Loucy (cell line): ENCODE measurements around the gene PANK2.
A peak's percentile ranks its signal among the peaks of the same experiment; 100 is the strongest.

ENCODE experiments used
- H2AFZ ChIP-seq: fragments of 200-600 bp; sonication (generic); 2 replicates; pipeline ENCODE4 v1.6.0; 2016; ENCODE audit warnings: antibody characterized with exemption, mild to moderate bottlenecking, low read length, moderate library complexity
- H3F3A ChIP-seq: fragments of 200-600 bp; 2 replicates; pipeline ENCODE4 v1.6.0; 2016; ENCODE audit warnings: antibody characterized with exemption, low read depth, mild to moderate bottlenecking
- H3K27me3 ChIP-seq: fragments of 200-600 bp; sonication (generic); 2 replicates; pipeline ENCODE4 v1.6.1; 2014; ENCODE audit warnings: low read length, mild to moderate bottlenecking; ENCODE audit not compliant: insufficient read depth, poor library complexity, severe bottlenecking
- H3K36me3 ChIP-seq: fragments of 200-600 bp; sonication (generic); 2 replicates; pipeline ENCODE4 v1.6.1; 2016; ENCODE audit warnings: low read length; ENCODE audit not compliant: insufficient read depth
- H3K4me1 ChIP-seq: fragments of 200-600 bp; sonication (generic); 2 replicates; pipeline ENCODE4 v1.5.1; 2014; ENCODE audit warnings: low read length, mild to moderate bottlenecking; ENCODE audit not compliant: insufficient read depth, poor library complexity, severe bottlenecking
- H3K4me2 ChIP-seq: fragments of 200-600 bp; sonication (generic); 2 replicates; pipeline ENCODE4 v1.6.0; 2014; ENCODE audit warnings: antibody characterized with exemption, low read length, low read depth, mild to moderate bottlenecking; ENCODE audit not compliant: poor library complexity, severe bottlenecking
- H3K4me3 ChIP-seq: fragments of 200-600 bp; sonication (generic); 2 replicates; pipeline ENCODE4 v1.5.1; 2014; ENCODE audit warnings: low read length, mild to moderate bottlenecking, mixed read lengths; ENCODE audit not compliant: poor library complexity, severe bottlenecking
- H3K79me2 ChIP-seq: fragments of 200-600 bp; sonication (generic); 2 replicates; pipeline ENCODE4 v1.6.1; 2014; ENCODE audit warnings: low read length; ENCODE audit not compliant: insufficient read depth
- H3K9ac ChIP-seq: fragments of 200-600 bp; sonication (generic); 2 replicates; pipeline ENCODE4 v1.6.0; 2014; ENCODE audit warnings: mild to moderate bottlenecking, low read depth, low read length, moderate library complexity; ENCODE audit not compliant: poor library complexity, severe bottlenecking
- H3K9me2 ChIP-seq: fragments of 200-600 bp; sonication (generic); replicated peaks from 2 replicates; pipeline ENCODE4 v1.6.1; 2016; ENCODE audit warnings: low read depth, low read length, mixed read lengths
- H3K9me3 ChIP-seq: fragments of 200-600 bp; sonication (generic); 2 replicates; pipeline ENCODE4 v1.6.1; 2014; ENCODE audit warnings: mild to moderate bottlenecking, antibody characterized with exemption, low read length, low read depth; ENCODE audit not compliant: insufficient read depth
- H4K20me1 ChIP-seq: fragments of 200-600 bp; sonication (generic); 2 replicates; pipeline ENCODE4 v1.6.0; 2014; ENCODE audit warnings: antibody characterized with exemption, low read length, mild to moderate bottlenecking; ENCODE audit not compliant: insufficient read depth, poor library complexity, severe bottlenecking
- EZH2phosphoT487 ChIP-seq: fragments of 200-600 bp; IDR thresholded peaks from 2 replicates; pipeline ENCODE4 v1.6.1; 2018; ENCODE audit warnings: antibody characterized with exemption, mild to moderate bottlenecking, moderate library complexity, borderline replicate concordance
- TF ChIP-seq, protein P1 (sequence below): fragments of 200-600 bp; sonication (generic); conservative IDR thresholded peaks from 2 replicates; pipeline ENCODE4 v1.5.1; 2014; ENCODE audit warnings: mild to moderate bottlenecking, antibody characterized with exemption, low read length

The PANK2 gene

GRCh38 chr20:3932277-3932676, 43.1 kb downstream of the PANK2 start:
- Histone ChIP-seq H3K9me2 (no peaks in the 10 kb centered on the region), H3K36me3 (peaks cover 29% of the 10 kb centered on the region; the same call in 1 of the 2 replicates), H3F3A (peaks cover 4% of the 10 kb centered on the region; the same call in 1 of the 2 replicates), H4K20me1 (no peaks in the 10 kb centered on the region), H3K79me2 (no peaks in the 10 kb centered on the region), H3K4me1 (peaks cover 18% of the 10 kb centered on the region), H3K9ac (peak overlapping the region; percentile 60), H3K27me3 (no peaks in the 10 kb centered on the region), H2AFZ (peak overlapping the region; percentile 42; the same call in 1 of the 2 replicates), H3K9me3 (no peaks in the 10 kb centered on the region), H3K4me3 (peak overlapping the region; percentile 55), H3K4me2 (peak overlapping the region; percentile 70)
- no peak for TF ChIP-seq EZH2phosphoT487
- TF ChIP-seq, protein P1, sequence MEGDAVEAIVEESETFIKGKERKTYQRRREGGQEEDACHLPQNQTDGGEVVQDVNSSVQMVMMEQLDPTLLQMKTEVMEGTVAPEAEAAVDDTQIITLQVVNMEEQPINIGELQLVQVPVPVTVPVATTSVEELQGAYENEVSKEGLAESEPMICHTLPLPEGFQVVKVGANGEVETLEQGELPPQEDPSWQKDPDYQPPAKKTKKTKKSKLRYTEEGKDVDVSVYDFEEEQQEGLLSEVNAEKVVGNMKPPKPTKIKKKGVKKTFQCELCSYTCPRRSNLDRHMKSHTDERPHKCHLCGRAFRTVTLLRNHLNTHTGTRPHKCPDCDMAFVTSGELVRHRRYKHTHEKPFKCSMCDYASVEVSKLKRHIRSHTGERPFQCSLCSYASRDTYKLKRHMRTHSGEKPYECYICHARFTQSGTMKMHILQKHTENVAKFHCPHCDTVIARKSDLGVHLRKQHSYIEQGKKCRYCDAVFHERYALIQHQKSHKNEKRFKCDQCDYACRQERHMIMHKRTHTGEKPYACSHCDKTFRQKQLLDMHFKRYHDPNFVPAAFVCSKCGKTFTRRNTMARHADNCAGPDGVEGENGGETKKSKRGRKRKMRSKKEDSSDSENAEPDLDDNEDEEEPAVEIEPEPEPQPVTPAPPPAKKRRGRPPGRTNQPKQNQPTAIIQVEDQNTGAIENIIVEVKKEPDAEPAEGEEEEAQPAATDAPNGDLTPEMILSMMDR: no peak

DNA sequence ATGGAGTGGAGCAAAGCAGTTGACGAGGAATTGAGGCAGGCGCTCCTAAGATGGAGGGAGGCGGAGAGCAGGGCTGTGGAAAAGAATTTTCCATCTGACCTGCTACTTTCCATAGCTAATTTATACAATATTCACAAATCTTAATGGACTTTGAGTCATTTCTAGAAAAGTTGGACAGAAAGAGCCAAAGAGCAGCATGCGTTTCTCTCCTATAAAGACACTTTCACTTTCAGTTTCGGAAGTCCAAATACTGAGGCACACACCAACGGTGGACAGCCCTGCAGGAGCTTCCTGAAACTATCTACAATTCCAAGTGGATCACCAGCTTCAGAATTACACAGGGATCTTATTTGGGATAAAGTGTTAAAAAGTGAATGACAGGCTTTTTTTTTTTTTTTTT, 43.5 kb downstream of the PANK2 start:
- Histone ChIP-seq H3K79me2 (no peaks in the 10 kb centered on the region), H4K20me1 (no peaks in the 10 kb centered on the region), H2AFZ (peak overlapping the region; percentile 42; the same call in 1 of the 2 replicates), H3F3A (0 out of 2 replicates have a peak, but pooled peaks cover 2% of the 10 kb centered on the region), H3K27me3 (no peaks in the 10 kb centered on the region), H3K36me3 (peaks cover 25% of the 10 kb centered on the region; the same call in 1 of the 2 replicates), H3K4me1 (peaks cover 18% of the 10 kb centered on the region), H3K9me3 (no peaks in the 10 kb centered on the region), H3K9me2 (no peaks in the 10 kb centered on the region), H3K9ac (peak overlapping the region; percentile 60), H3K4me3 (peak overlapping the region; percentile 55), H3K4me2 (peak overlapping the region; percentile 70)
- TF ChIP-seq, protein P1: no peak
- TF ChIP-seq EZH2phosphoT487: no peak

DNA sequence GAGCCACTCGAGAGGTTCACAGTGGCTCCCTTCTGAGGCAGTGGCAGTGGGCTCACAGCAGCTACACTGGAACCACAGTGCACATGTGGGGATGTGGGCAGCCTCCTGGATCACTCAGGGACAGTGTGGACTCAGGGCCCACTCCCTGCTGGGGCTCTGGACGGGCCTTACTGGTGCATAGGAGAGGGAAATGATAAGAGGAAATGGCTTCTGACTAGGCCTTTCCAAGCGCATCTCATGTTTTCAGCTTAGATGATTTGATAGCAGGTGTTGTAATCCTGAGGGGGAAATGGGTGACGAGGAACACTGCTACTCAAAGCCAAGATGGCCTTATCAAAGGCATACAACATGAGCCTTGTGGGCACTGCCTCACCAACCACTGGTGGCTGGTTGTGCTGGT, 44.0 kb downstream of the PANK2 start:
- no peaks in the 10 kb centered on the region for H3K9me2 ChIP-seq
- no peaks in the 10 kb centered on the region for H3K27me3 ChIP-seq
- H4K20me1 ChIP-seq: no peaks in the 10 kb centered on the region
- H3K4me1 ChIP-seq: peaks cover 18% of the 10 kb centered on the region
- H3K9ac ChIP-seq: peak overlapping the region; percentile 60
- H3K36me3 ChIP-seq: peaks cover 22% of the 10 kb centered on the region; the same call in 1 of the 2 replicates
- TF ChIP-seq, protein P1: no peak
- no peak for TF ChIP-seq EZH2phosphoT487
- H3K9me3 ChIP-seq: no peaks in the 10 kb centered on the region
- no peaks in the 10 kb centered on the region for H3F3A ChIP-seq
- H3K4me2 ChIP-seq: peak overlapping the region; percentile 70
- H3K79me2 ChIP-seq: no peaks in the 10 kb centered on the region
- no peak overlapping the region for H2AFZ ChIP-seq
- peak overlapping the region; percentile 55 for H3K4me3 ChIP-seq
